ENCODE results near the gene GMEB2.
A peak's percentile ranks its signal among the peaks of the same experiment; 100 is the strongest.

GMEB2 gene

GRCh38 chr20:63592661-63593060 lies 34.2 kb downstream of the GMEB2 start:
- peak in 1 of 10 donors; percentile 73 for DNase-seq

GRCh38 chr20:63591786-63592355 lies 35.0 kb downstream of the GMEB2 start:
- DNase-seq = peak in 1 of 10 donors; percentile 52
- intact Hi-C loops (cut with DNase I) = no loop called here

More at GRCh38 chr20:63592661-63593060, 34.2 kb downstream of the GMEB2 start:
- intact Hi-C loops (cut with DNase I) = no loop called here

GRCh38 chr20:63591147-63591533 lies 35.8 kb downstream of the GMEB2 start:
- intact Hi-C loops (cut with DNase I) = no loop called here
- DNase-seq = no peak

- intact Hi-C loops (cut with DNase I) = no loop called here
- DNase-seq = peak in 1 of 10 donors; percentile 74
Observed at GRCh38 chr20:63590218-63591146, 36.4 kb downstream of the GMEB2 start.

GRCh38 chr20:63589261-63590217 lies 37.4 kb downstream of the GMEB2 start:
- intact Hi-C loops (cut with DNase I) = no loop called here
- peak in 1 of 10 donors; percentile 73 for DNase-seq

- DNase-seq = peak in 1 of 10 donors; percentile 88
- intact Hi-C loops (cut with DNase I) = no loop called here
Observed at GRCh38 chr20:63588641-63589041, 38.3 kb downstream of the GMEB2 start.

GRCh38 chr20:63587776-63588591 lies 38.9 kb downstream of the GMEB2 start:
- DNase-seq = peak in 1 of 10 donors; percentile 64
- intact Hi-C loops (cut with DNase I) = no loop called here

- intact Hi-C loops (cut with DNase I) = no loop called here
- DNase-seq = peak in 1 of 10 donors; percentile 47
Observed at GRCh38 chr20:63587256-63587655, 39.6 kb downstream of the GMEB2 start.

- intact Hi-C loops (cut with DNase I) = no loop called here
Observed at GRCh38 chr20:63586797-63587196, 40.1 kb downstream of the GMEB2 start.

GRCh38 chr20:63585616-63586565 lies 41.0 kb downstream of the GMEB2 start:
- intact Hi-C loops (cut with DNase I) = no loop called here

More at GRCh38 chr20:63586797-63587196, 40.1 kb downstream of the GMEB2 start:
- peak in 1 of 10 donors; percentile 70 for DNase-seq

GRCh38 chr20:63582382-63583063 lies 44.4 kb downstream of the GMEB2 start:
- intact Hi-C loops (cut with DNase I) = no loop called here
- no peak for DNase-seq

More at GRCh38 chr20:63585616-63586565, 41.0 kb downstream of the GMEB2 start:
- DNase-seq = peak in 2 of 10 donors; percentile 18 to 57

GRCh38 chr20:63580796-63581461 lies 46.0 kb downstream of the GMEB2 start:
- peak in 6 of 10 donors; percentile 23 to 87 (median 40) for DNase-seq
- intact Hi-C loops (cut with DNase I) = no loop called here

GRCh38 chr20:63579017-63579694 lies 47.7 kb downstream of the GMEB2 start:
- intact Hi-C loops (cut with DNase I) = no loop called here
- DNase-seq = no peak

- intact Hi-C loops (cut with DNase I) = no loop called here
Observed at GRCh38 chr20:63578224-63579016, 48.5 kb downstream of the GMEB2 start.

GRCh38 chr20:63577317-63577894 lies 49.5 kb downstream of the GMEB2 start:
- peak in 4 of 10 donors; percentile 24 to 58 (median 32) for DNase-seq
- intact Hi-C loops (cut with DNase I) = no loop called here

More at GRCh38 chr20:63578224-63579016, 48.5 kb downstream of the GMEB2 start:
- DNase-seq = no peak
